ENCODE data around the gene SIPA1L2. TPM values are rescaled to one million over a fixed set of nuclear protein-coding genes. Genes with fewer than 3 reads are reported as not detected.

The SIPA1L2 gene
- total RNA-seq, 1 donor from 2014 or later: 41.0 TPM

- no peak overlapping the region for H3K4me3 Mint-ChIP-seq (ENCODE audit: low read depth)
- H3K36me3 Mint-ChIP-seq (ENCODE audit: insufficient read depth): no peaks in the 10 kb centered on the region
- TF ChIP-seq CTCF (IDR thresholded peaks at IDR 0.05; ENCODE audit: unreplicated experiment): no peak
These were observed 13.3 kb upstream of the SIPA1L2 start for GRCh38 chr1:232643251-232643650.

GRCh38 chr1:232641507-232641906 is 11.6 kb upstream of the SIPA1L2 start:
- no peak for TF ChIP-seq CTCF (IDR thresholded peaks at IDR 0.05; ENCODE audit: unreplicated experiment)
- no peaks in the 10 kb centered on the region for H3K9me3 Mint-ChIP-seq (ENCODE audit: low read depth)
- no peaks in the 10 kb centered on the region for H3K4me1 Mint-ChIP-seq (ENCODE audit: low read depth)
- H3K27me3 Mint-ChIP-seq: peaks cover 2% of the 10 kb centered on the region
- no peak overlapping the region for H3K27ac Mint-ChIP-seq
- no peak for DNase-seq (ENCODE audit: low spot score, unreplicated experiment)
- H3K36me3 Mint-ChIP-seq (ENCODE audit: insufficient read depth): no peaks in the 10 kb centered on the region
- no peak overlapping the region for H3K4me3 Mint-ChIP-seq (ENCODE audit: low read depth)

More at GRCh38 chr1:232643251-232643650, 13.3 kb upstream of the SIPA1L2 start:
- Mint-ChIP-seq H3K9me3 (ENCODE audit: low read depth) (no peaks in the 10 kb centered on the region), H3K27me3 (peaks cover 2% of the 10 kb centered on the region), H3K4me1 (ENCODE audit: low read depth) (peaks cover 2% of the 10 kb centered on the region), H3K27ac (no peak overlapping the region)
- DNase-seq (ENCODE audit: low spot score, unreplicated experiment): no peak

GRCh38 chr1:232636799-232637198 is 6.9 kb upstream of the SIPA1L2 start:
- Mint-ChIP-seq H3K36me3 (ENCODE audit: insufficient read depth) (no peaks in the 10 kb centered on the region), H3K4me3 (ENCODE audit: low read depth) (no peak overlapping the region), H3K4me1 (ENCODE audit: low read depth) (peaks cover 3% of the 10 kb centered on the region), H3K27ac (no peak overlapping the region), H3K9me3 (ENCODE audit: low read depth) (no peaks in the 10 kb centered on the region), H3K27me3 (peaks cover 19% of the 10 kb centered on the region)
- TF ChIP-seq CTCF (IDR thresholded peaks at IDR 0.05; ENCODE audit: unreplicated experiment): no peak
- no peak for DNase-seq (ENCODE audit: low spot score, unreplicated experiment)

- H3K27me3 Mint-ChIP-seq: peaks cover 19% of the 10 kb centered on the region
- peak; percentile 88 for TF ChIP-seq CTCF (IDR thresholded peaks at IDR 0.05; ENCODE audit: unreplicated experiment)
- DNase-seq (ENCODE audit: low spot score, unreplicated experiment): no peak
- no peak overlapping the region for H3K4me3 Mint-ChIP-seq (ENCODE audit: low read depth)
- H3K27ac Mint-ChIP-seq: no peak overlapping the region
- H3K9me3 Mint-ChIP-seq (ENCODE audit: low read depth): no peaks in the 10 kb centered on the region
- peaks cover 6% of the 10 kb centered on the region for H3K4me1 Mint-ChIP-seq (ENCODE audit: low read depth)
- no peaks in the 10 kb centered on the region for H3K36me3 Mint-ChIP-seq (ENCODE audit: insufficient read depth)
These were observed 5.9 kb upstream of the SIPA1L2 start for GRCh38 chr1:232635778-232636356.

- peaks cover 8% of the 10 kb centered on the region for H3K4me1 Mint-ChIP-seq (ENCODE audit: low read depth)
These were observed 5.3 kb upstream of the SIPA1L2 start for GRCh38 chr1:232635279-232635678.

More at GRCh38 chr1:232635279-232635678, 5.3 kb upstream of the SIPA1L2 start:
- Mint-ChIP-seq H3K9me3 (ENCODE audit: low read depth) (no peaks in the 10 kb centered on the region), H3K27ac (no peak overlapping the region), H3K36me3 (ENCODE audit: insufficient read depth) (no peaks in the 10 kb centered on the region), H3K4me3 (ENCODE audit: low read depth) (no peak overlapping the region), H3K27me3 (peaks cover 16% of the 10 kb centered on the region)
- no peak for TF ChIP-seq CTCF (IDR thresholded peaks at IDR 0.05; ENCODE audit: unreplicated experiment)
- DNase-seq (ENCODE audit: low spot score, unreplicated experiment): no peak
